ENCODE results near the gene RAP1B. TPM values are rescaled to one million over a fixed set of nuclear protein-coding genes. Genes with fewer than 3 reads are reported as not detected.

Gene RAP1B
- total RNA-seq, 4 donors from 2014 or later, result 114 to 181 (median 149) TPM

DNA sequence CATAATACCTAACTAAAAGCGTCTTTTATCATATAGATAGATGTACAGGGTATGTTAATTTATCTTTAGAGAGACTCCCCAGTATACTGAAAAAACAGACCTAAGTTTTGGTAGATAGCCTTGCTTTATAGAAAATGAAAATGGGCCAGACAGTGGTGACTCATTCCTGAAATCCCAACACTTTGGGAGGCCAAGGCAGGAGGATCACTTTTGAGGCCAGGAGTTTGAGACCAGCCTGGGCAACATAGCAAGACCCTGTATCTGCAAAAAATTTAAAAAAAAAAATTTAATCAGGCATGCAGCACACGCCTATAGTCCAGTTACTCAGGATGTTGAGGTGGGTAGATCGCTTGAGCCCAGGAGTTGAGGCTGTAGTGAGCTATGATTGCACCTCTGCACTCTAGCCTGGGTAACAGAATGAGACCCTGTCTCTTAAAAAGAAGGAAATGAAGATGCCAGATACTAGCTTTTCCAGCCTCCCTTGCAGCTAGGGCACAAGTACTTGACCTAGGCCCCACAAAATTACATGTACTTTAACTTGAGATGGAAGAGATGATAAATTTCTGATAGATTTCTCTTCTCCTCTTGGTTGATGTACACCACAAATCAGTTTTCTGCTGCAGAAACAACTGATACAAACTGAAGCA, 17.1 kb downstream of the RAP1B start:
- intact Hi-C loops (cut with DNase I), result no loop called here
- DNase-seq (ENCODE audit: extremely low spot score), result no peak
- Histone ChIP-seq H3K4me3 (no peak overlapping the region), H3K27ac (replicated peaks in 1 of 4) (no peak overlapping the region), H3K9me3 (peaks cover 0 to 10% (median 6%) of the 10 kb centered on the region in 4 donors), H3K36me3 (peaks cover 0 to 14% (median 6%) of the 10 kb centered on the region in 4 donors), H3K27me3 (no peaks in the 10 kb centered on the region), H3K4me1 (peaks cover 34 to 61% (median 58%) of the 10 kb centered on the region in 4 donors)
- no peak for TF ChIP-seq POLR2A (IDR thresholded peaks at IDR 0.05; ENCODE audit: low read depth)
- TF ChIP-seq, protein P1, sequence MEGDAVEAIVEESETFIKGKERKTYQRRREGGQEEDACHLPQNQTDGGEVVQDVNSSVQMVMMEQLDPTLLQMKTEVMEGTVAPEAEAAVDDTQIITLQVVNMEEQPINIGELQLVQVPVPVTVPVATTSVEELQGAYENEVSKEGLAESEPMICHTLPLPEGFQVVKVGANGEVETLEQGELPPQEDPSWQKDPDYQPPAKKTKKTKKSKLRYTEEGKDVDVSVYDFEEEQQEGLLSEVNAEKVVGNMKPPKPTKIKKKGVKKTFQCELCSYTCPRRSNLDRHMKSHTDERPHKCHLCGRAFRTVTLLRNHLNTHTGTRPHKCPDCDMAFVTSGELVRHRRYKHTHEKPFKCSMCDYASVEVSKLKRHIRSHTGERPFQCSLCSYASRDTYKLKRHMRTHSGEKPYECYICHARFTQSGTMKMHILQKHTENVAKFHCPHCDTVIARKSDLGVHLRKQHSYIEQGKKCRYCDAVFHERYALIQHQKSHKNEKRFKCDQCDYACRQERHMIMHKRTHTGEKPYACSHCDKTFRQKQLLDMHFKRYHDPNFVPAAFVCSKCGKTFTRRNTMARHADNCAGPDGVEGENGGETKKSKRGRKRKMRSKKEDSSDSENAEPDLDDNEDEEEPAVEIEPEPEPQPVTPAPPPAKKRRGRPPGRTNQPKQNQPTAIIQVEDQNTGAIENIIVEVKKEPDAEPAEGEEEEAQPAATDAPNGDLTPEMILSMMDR (IDR thresholded peaks at IDR 0.05), result no peak
- TF ChIP-seq EP300 (IDR thresholded peaks at IDR 0.05), result no peak
- no peak for TF ChIP-seq POLR2AphosphoS5 (IDR thresholded peaks at IDR 0.05)
- 98% methylated on average over 3 of the region's 3 CpGs for WGBS

DNA sequence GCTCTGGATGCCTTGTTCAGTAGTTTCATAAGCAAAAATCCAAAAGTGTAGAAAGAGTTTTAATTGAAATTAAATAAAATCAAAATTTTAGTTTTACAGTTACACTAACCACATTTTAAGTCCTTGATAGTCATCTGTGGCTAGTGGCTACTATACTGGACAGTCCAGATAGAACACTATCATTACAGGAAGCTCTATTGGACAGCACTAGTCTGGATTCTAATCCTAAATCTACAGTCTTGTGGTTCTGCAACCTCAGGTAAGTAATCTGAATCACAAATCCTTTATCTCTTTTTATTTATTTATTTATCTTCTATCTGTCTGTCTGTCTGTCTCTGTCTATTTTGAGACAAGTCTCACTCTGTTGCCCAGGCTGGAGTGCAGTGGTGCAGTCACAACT, 18.0 kb downstream of the RAP1B start:
- no peak overlapping the region for H3K27ac ChIP-seq (replicated peaks in 1 of 4)
- intact Hi-C loops (cut with DNase I), result no loop called here
- TF ChIP-seq POLR2AphosphoS5 (IDR thresholded peaks at IDR 0.05) (no peak), POLR2A (IDR thresholded peaks at IDR 0.05; ENCODE audit: low read depth) (no peak), EP300 (IDR thresholded peaks at IDR 0.05) (no peak)
- TF ChIP-seq, protein P1 (IDR thresholded peaks at IDR 0.05), result no peak
- H3K36me3 ChIP-seq, result peaks cover 0 to 14% (median 6%) of the 10 kb centered on the region in 4 donors
- no peak for DNase-seq (ENCODE audit: extremely low spot score)
- peaks cover 0 to 10% (median 6%) of the 10 kb centered on the region in 4 donors for H3K9me3 ChIP-seq
- H3K27me3 ChIP-seq, result no peaks in the 10 kb centered on the region
- peaks cover 39 to 61% (median 58%) of the 10 kb centered on the region in 4 donors for H3K4me1 ChIP-seq
- H3K4me3 ChIP-seq, result no peak overlapping the region

DNA sequence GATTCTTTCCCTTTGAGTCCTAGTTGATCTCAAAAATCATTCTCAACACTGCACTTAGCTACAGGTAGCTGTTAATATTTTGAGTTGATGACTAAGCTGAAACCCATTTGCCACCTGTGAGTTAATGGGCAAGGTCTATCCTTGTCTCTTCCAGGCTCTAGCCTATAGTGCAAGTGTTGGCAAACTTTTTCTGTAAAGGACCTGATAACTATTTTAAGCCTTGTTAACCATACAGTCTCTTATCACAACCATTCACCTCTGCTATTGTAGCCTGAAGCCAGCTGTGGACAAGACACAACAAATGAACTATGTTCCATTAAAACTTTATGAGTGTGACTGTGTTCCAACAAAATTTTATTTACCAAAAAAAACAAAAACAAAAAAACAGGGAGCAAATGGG, 19.4 kb downstream of the RAP1B start:
- DNase-seq (ENCODE audit: extremely low spot score), result no peak
- Histone ChIP-seq H3K27ac (replicated peaks in 1 of 4) (no peak overlapping the region), H3K9me3 (peaks cover 0 to 10% (median 6%) of the 10 kb centered on the region in 4 donors), H3K27me3 (no peaks in the 10 kb centered on the region), H3K4me3 (no peak overlapping the region), H3K4me1 (peaks cover 48 to 61% (median 59%) of the 10 kb centered on the region in 4 donors), H3K36me3 (peaks cover 0 to 14% (median 6%) of the 10 kb centered on the region in 4 donors)
- TF ChIP-seq, protein P1 (IDR thresholded peaks at IDR 0.05), result no peak
- TF ChIP-seq EP300 (IDR thresholded peaks at IDR 0.05), result no peak
- TF ChIP-seq POLR2AphosphoS5 (IDR thresholded peaks at IDR 0.05), result no peak
- no peak for TF ChIP-seq POLR2A (IDR thresholded peaks at IDR 0.05; ENCODE audit: low read depth)
- intact Hi-C loops (cut with DNase I), result no loop called here

DNA sequence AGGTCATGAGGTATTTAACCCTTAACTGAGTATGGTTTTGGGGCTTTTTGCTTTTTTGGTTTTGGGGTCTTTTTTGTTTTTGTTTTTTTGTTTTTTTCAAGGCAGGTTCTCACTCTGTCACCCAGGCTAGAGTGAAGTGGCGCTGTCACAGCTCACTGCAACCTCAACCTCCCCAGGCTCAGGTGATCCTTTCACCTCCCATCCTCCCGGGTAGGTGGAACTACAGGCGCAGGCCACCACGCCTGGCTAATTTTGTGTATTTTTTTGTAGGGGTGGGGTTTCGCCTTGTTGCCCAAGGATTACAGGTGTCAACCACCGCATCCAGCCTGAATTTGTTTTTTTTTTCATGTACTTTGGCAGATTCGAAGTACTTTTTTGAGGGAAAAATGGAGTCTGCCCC, 19.9 kb downstream of the RAP1B start:
- Histone ChIP-seq H3K36me3 (peaks cover 0 to 14% (median 6%) of the 10 kb centered on the region in 4 donors), H3K9me3 (peaks cover 0 to 10% (median 6%) of the 10 kb centered on the region in 4 donors), H3K4me1 (peaks cover 51 to 65% (median 59%) of the 10 kb centered on the region in 4 donors), H3K27me3 (no peaks in the 10 kb centered on the region), H3K4me3 (no peak overlapping the region), H3K27ac (replicated peaks in 1 of 4) (no peak overlapping the region)
- DNase-seq (ENCODE audit: extremely low spot score), result no peak
- intact Hi-C loops (cut with DNase I), result no loop called here
- TF ChIP-seq EP300 (IDR thresholded peaks at IDR 0.05), result no peak
- TF ChIP-seq POLR2AphosphoS5 (IDR thresholded peaks at IDR 0.05), result no peak
- TF ChIP-seq, protein P1 (IDR thresholded peaks at IDR 0.05), result no peak
- TF ChIP-seq POLR2A (IDR thresholded peaks at IDR 0.05; ENCODE audit: low read depth), result no peak
- 90% methylated on average over 7 of the region's 7 CpGs for WGBS

Data from esophagus muscularis mucosa (tissue), 4 donors.